GM21825 (cell line): Measurements from ENCODE around the gene SAMD14.
"Not testable (repeated sequence)": the region's sequence is repeated elsewhere in the genome, so short reads cannot be mapped to it uniquely, and the experiment has no call there.

Source experiments
- ATAC-seq: cut with Tn5 transposase; IDR thresholded peaks from one replicate; pipeline ENCODE4 v1.9.1; 2021; ENCODE audit warnings: mild to moderate bottlenecking, moderate library complexity; ENCODE audit not compliant: unreplicated experiment

SAMD14 gene

DNA sequence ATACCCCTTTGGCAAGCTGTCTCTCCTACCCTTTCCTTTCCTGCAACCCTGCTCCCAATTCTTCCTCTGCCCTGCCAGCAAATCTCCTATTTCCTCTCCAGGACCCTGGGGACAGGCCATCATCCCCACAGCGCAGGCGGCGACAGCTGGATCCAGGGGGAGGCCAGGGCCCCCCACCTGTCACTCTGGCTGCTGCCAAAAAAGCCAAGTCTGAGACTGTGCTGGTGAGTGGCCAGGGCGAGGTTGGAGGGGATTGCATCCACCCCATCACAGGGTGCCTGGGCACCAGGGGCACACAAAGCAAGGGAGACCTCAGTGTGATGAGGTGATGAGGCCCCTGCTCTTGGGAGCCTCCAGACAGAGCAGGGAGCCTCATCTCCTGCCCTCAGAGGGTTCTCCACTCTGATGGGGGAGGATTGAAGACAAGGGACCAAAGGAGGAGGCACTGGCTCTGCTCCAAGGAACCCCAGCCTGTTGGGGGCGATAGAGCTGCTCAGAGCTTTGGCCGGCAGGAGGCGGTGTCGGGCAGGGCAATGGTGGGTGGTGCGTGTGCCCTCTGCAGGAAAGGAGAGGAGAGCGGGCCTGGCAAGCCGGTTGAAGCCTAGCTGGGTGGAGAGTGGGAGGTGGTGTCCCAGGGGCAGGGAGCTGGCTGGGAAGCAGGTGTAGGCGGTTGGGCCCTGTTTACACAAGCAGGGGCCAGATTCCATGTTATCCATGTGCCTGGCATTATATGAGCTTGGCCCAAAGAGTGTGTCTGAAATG is 50.4 kb downstream of the SAMD14 start:
- no peak for ATAC-seq

- ATAC-seq: no peak
Observed at GRCh38 chr17:50078430-50078829, 51.5 kb downstream of the SAMD14 start.

GRCh38 chr17:50076591-50077235 is 53.2 kb downstream of the SAMD14 start:
- ATAC-seq: no peak

- no peak for ATAC-seq
Observed at GRCh38 chr17:50076221-50076590, 53.8 kb downstream of the SAMD14 start.

- ATAC-seq: no peak
Observed at GRCh38 chr17:50075446-50076032, 54.4 kb downstream of the SAMD14 start.

DNA sequence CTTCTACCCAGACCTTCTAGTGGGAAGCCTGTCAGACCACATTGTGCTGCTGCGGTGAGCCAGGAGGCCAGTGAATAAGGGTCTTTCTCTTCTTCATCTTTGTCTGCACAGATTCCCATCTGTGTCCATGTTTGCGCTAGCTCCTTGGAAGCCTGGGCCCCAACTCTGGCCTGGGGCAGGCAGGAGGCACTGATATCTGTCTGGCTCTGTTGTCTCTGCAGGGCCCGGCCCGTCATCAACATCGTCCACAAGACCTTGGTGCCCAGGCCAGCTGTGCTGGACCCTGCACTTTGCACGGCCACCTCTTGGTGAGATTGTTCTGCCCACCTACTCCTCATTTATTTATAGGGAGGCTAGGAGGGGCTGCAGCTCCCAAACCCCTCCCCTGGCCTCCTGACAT is 55.7 kb downstream of the SAMD14 start:
- ATAC-seq: no peak

DNA sequence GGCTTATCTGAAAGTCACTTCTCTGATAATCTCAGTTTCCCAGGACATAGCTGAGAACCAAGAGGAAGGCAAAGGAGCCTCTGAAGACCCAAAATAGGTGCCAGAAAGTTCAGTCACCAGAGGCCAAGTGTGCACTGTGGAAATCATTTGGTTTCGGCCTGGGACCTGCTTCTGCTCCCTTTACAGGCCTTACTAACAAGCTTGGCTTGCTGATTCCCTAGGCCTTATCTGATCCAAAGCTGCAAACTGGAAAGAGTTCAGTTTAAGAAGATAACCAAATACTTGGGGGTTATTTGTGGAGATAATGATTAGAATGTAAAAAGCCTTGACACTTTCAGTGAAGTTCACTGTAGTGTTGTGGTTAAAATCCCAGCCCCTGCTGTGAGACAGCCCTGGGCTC is 57.0 kb downstream of the SAMD14 start:
- no peak for ATAC-seq

DNA sequence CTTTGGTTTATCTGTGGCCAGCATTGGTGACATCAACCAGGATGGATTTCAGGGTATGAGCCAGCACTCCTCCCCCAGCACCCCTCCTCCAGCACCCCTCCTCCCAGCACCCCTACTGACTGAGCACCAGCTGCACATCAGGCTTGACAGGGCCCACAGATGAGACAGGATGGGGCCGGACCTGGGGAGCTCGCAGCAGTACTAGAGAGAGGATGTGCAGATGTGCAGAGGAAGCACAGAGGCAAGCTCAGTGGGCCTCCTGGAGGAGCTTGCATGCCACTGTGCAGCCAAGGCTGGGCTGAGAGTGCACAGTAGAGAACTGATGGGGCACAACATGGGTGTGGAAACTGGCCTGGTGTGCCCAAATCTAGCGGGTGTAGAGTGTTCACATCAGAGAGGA is 57.8 kb downstream of the SAMD14 start:
- no peak for ATAC-seq

DNA sequence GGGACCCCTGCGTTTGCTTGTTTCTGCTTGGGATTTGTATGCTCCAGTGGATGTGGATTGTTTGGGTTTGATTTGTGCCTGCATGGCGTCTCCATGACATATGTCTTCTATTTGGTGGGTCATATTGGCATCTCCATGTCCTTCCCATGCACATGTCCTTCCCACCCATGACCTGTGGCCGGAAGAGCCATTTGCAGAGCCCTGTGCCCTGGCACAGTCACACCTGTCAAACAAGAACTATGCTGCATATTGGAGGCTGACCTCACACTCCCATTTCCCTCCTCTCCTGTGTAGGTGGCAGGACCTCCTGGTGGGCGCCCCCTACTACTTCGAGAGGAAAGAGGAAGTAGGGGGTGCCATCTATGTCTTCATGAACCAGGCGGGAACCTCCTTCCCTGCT is 58.3 kb downstream of the SAMD14 start:
- no peak for ATAC-seq

DNA sequence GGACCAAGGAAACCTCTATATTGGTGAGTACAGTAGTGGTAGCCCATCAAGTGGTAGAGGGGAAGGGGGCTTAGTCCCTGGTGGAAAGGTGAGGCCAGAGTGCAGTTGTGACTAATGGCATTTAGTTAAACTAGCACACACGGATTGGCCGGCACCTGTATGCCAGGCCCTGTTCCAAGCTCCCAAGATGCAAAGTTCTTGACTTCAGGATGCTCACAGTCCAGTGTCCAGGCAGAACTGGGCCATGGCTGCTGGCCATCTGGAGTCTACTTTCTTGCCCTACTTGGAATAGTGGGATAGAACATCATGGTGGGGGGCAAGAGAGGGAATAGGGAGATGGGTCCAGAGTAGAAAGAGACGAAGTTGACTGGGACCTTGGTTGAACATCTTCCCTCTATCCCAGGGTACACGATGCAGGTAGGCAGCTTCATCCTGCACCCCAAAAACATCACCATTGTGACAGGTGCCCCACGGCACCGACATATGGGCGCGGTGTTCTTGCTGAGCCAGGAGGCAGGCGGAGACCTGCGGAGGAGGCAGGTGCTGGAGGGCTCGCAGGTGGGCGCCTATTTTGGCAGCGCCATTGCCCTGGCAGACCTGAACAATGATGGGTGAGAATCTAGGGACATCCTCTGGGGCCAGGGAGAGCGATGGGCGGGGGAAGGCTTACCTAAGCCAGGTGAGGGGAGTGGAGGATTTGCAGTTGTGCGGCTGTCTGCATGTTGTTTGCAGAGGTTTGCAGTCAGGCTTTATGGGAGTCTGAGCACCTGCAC is 58.9 kb downstream of the SAMD14 start:
- ATAC-seq: no peak

DNA sequence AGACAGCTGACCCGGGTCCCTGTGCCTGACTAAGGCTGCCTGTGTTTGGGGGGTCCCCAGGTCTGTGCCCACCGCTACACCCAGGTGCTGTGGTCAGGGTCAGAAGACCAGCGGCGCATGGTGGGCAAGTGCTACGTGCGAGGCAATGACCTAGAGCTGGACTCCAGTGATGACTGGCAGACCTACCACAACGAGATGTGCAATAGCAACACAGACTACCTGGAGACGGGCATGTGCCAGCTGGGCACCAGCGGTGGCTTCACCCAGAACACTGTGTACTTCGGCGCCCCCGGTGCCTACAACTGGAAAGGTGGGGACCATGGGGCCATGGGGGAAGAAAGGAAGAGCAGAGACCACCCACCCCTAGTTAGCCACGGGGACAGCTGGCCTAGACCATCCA is 62.0 kb downstream of the SAMD14 start:
- ATAC-seq: no peak

DNA sequence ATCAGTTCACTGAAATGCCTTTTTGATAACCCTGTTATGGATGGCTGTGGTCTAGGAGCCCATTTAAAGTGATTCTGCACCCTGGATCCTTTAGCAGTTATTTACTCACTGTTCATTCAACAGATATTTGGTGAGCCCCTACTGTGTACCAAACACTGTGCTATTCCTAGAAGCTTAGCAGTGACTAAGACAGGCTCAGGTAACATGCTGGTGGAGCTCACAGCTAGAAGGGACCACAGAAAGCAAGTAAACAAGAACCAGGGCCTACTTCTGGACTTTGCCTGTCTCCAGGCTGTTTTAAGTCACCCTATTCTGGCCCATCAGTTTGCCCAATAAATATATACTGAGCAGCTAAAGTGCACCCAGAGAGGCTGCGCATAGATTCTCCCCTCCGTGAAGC is 63.0 kb downstream of the SAMD14 start:
- ATAC-seq: no peak

DNA sequence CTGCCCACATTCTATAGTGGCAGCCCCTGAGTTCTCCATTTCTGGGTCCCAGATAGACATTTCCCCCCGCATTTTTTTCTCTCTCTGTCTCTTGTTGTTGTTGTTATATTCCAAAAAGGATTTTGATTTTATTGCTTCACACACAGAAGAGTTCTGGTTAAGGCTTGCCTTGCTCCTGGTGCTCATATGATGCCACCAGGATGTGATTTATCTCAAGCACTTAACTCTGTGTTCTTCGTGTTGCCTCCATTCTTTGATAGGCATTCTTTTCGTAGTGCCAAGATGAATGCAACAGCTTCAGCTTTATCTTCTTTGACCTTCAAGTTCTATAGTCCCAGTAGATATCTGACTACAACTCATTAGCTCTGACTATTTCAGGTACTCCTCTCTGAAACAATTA is 64.9 kb downstream of the SAMD14 start:
- ATAC-seq: no peak

DNA sequence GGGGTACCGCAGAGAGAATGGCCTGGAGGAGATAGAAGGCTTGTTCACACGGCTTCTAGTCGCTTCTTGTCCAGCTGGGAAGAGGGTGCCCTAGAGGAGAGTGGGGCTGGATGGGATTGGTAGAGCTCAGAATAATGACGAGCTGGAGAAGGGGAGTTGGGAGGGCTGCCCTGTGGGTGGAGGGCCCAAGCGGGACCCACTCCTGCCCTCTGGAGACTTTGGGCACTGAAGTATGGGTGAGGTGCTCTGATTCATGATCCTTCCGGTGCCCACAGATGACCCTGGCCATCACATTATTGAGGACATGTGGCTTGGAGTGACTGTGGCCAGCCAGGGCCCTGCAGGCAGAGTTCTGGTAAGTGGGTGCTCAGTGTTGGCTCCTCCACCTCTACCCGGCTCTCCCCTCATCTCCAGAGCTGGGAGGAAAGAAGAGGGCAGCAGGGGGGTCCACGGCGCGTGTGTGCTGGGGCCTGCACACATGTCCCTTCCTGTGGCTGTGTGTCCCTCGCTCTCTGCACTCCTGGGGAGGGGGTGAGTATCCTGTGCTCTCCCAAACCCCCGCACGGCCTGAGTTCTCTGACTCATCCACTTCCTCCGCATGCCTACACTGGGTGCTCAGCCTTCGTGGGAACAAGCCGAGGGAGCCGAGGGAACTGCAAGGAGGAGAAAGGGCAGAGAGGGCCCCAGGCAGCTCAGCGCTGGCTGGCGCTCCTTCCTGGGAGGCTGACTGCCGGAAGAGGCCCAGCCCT is 65.5 kb downstream of the SAMD14 start:
- no peak for ATAC-seq

- no peak for ATAC-seq
Observed at GRCh38 chr17:50063561-50064252, 66.3 kb downstream of the SAMD14 start.

GRCh38 chr17:50062293-50063243 is 67.4 kb downstream of the SAMD14 start:
- no peak for ATAC-seq

DNA sequence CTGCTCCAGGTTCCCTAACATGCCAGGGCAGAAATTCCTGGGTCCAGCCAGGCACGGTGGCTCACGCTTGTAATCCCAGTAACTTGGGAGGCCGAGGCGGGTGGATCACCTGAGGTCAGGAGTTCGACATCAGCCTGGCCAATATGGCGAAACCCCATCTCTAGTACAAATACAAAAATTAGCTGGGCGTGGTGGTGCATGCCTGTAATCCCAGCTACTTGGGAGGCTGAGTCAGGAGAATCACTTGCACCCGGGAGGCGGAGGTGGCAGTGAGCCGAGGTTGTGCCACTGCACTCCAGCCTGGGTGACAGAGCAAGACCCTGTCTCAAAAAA is 68.3 kb downstream of the SAMD14 start:
- not testable (repeated sequence) for ATAC-seq

GRCh38 chr17:50060951-50061712 is 68.8 kb downstream of the SAMD14 start:
- no peak for ATAC-seq
